HG03097 (cell line): ENCODE results near the gene SLC51B.
"Not testable (repeated sequence)": the region's sequence is repeated elsewhere in the genome, so short reads cannot be mapped to it uniquely, and the experiment has no call there.

Experiments
- ATAC-seq: cut with Tn5 transposase; IDR thresholded peaks from one replicate; pipeline ENCODE4 v1.9.1; 2021; ENCODE audit not compliant: unreplicated experiment, low FRiP score

Gene SLC51B

GRCh38 chr15:65044724-65045481 is at the start of gene SLC51B:
Gene SLC51B, plus strand, starts transcription at chr15:65045387. Its CDS starts 4,618 bp downstream, at chr15:65050005.
- ATAC-seq, result no peak

DNA sequence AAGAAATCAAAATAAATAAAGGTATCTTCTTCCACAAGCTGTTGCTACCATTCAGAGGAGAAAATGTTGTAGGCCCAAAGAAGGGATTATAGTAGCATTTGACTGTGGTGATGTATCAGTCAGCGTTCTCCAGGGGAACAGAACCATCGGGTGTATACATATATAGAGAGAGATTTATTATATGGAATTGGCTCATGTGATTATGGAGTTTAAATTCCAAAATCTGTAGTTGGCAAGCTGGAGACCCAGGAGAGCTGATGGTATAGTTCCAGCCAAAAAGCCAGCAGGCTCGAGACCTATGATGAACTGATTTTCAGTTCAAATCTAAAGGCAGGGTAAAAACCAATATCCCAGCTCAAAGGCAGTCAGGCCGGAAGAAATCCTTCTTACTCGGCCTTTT is 48.1 kb upstream of the SLC51B start:
- ATAC-seq, result no peak

- ATAC-seq, result no peak
Observed at GRCh38 chr15:64997745-64998375, 47.3 kb upstream of the SLC51B start.

- ATAC-seq, result no peak
Observed at GRCh38 chr15:65004993-65005392, 40.2 kb upstream of the SLC51B start.

DNA sequence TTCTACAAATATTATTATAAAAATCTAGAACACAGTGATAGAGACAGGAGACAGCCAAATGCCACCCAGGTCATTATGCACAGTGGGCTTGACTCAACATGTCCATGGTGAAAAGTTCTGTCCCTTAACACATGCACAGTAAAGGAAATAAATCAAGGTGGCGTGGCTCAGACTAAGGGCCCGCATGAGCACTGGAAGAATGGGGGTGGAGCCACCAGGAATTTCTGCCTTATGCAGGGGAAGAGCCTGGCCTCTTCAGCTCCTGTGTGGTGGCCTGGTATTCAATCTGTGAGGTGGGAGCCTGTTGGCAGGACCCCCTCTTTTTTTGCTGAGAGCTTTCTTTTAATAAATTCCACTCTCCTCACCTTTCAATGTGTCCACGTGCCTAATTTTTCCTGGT is 38.3 kb upstream of the SLC51B start:
- ATAC-seq, result no peak

DNA sequence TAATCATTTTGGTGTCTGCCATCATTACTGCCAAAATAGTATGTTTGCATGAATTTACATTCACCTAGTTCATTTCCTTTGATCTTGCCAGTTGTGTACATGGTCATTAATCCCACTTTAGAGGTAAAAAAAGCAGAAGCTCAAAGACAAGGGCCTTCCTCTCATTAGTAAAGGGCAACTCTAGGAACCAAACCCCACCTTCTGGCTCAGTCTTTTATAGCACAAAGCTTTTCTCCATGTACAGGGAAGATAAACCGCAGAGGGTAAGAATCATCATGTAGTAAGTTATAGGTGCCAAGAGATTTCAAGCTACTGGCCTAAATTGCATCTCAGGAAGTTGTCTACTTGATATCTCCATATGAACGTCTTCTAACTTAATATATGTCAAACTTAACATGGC is 36.2 kb upstream of the SLC51B start:
- no peak for ATAC-seq

GRCh38 chr15:65011198-65011597 is 34.0 kb upstream of the SLC51B start:
- not testable (repeated sequence) for ATAC-seq

DNA sequence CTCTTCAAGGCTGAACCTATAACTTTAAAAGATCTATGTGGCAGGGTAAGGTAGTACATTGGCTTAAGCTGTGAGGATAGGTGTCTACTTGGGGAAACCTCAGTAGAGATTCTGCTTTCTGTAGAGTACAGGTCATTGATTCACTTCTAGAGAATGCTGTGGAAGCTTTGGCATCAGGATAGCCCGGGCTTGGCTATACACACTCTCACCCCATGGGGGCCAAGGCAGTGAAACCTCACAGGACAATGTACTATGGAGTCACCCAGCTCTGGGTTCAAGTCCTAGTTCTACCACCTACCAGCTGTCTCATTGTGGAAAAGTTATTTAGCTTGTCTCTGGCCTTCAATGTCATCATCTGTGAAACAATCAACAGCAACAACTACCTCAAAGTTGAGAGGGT is 24.8 kb upstream of the SLC51B start:
- ATAC-seq, result no peak

GRCh38 chr15:65021488-65021887 is 23.7 kb upstream of the SLC51B start:
- ATAC-seq, result no peak

DNA sequence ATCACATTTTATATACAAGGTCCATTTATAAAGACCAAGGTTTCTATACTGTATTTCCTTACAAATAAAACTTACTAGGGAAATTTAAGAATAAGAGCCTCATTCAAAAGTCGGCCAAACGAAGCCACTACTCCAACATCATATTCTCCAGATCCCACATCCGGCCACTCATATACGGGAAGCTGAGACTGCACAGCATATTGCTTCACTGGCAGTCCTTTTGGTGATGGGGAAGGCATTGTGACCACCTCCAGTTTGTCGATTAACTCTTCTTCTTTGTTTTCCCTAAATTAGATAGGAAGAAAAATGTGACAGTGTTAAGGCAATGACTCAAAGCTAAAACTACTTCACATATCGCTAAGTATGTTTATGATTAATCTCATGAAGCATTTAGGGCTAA is 18.4 kb upstream of the SLC51B start:
- no peak for ATAC-seq

GRCh38 chr15:65027593-65027992 is 17.6 kb upstream of the SLC51B start:
- ATAC-seq, result no peak

- no peak for ATAC-seq
Observed at GRCh38 chr15:65028338-65028737, 16.8 kb upstream of the SLC51B start.

DNA sequence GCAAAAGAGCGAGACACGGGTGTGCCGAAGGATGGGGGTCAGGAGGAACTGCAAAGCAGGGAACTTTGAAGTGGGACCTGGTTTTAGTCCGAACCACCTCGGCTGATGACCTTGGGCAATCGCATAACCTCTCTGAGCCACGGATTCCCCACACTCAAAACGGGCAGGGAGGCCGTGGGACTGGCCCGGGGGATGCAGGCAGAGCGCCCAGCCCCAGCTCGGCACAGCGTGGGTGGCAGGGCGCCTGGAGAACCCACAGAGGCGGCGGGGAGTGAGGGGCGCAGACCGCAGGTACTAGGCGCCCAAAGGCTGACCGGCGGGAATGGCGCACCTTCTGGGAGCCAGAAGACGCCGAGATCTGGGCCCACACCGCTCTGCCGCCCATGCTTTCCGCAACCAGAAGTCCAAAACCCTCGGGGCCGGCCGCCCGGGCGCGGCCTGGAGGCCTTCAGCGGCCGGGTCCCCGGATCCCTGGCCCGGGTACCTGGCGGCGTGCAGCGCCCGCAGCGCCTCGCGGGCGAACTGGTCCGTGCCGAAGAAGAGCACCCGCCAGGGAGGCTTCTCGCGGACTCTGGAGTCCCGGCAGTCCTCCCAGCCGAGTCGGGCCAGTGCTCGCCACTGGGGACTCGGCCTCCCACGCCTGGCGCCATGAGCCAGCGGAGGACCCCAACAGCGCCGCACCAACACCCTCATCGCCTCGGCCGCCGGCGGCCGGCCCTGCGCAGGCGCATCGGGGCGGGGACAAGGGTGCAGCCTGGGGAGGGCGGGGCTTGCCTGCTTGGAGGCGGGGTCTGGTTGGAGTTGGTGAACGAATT is 16.1 kb upstream of the SLC51B start, which contains the start of gene MTFMT:
MTFMT (minus strand) TSS at position 719 of the 815 bp plus-strand sequence; CDS start at position 693, 26 bp downstream.
- no peak for ATAC-seq

DNA sequence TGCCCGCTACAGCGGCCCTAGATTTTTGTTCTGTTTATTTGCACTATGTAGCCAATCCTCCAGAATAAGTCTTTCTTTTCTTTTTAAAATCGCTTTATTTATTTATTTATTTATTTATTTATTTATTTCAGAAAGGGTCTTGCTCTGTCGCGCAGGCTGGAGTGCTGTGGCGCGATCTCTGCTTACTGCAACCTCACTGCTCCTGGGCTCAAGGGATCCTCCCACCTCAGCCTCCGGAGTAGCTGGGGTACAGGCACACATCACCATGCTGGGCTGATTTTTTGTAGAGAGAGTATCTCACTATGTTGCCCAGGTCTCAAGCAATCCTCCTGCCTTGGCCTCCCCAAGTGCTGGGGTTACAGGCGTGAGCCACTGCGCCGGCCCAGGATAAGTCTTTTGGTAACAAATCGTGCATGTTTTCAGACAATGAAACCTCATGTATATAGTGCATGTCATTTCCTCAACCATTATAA is 15.4 kb upstream of the SLC51B start:
- no peak for ATAC-seq

- ATAC-seq, result no peak
Observed at GRCh38 chr15:65032801-65033537, 12.2 kb upstream of the SLC51B start.

DNA sequence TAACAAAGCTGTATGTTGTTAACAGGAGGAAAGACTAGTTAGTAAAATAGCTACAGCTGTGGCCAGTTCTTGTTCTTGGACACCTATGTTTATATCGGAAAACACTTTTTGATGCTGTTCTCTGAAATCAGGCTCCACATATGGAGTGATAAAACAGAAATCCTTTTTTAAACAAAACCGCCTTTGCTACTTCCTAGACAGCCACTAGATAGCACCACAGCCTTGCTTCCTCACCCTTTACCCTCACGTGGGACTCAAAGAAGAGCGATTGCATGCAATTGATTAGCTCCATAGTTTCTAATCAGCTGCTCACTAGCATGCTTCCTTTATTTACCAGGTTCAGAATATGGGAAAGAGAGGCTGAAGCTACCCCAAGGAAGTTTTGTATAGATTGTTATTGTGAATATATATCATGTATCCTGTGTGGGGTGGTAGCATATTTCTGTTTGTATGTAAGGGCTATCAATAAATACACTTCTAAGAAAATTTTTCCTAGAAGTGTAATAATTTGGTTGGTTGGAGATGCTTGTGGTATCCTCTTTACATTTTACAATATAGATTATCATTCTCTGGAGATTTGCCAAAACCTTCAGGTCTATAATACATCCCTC is 11.4 kb upstream of the SLC51B start:
- ATAC-seq, result no peak

DNA sequence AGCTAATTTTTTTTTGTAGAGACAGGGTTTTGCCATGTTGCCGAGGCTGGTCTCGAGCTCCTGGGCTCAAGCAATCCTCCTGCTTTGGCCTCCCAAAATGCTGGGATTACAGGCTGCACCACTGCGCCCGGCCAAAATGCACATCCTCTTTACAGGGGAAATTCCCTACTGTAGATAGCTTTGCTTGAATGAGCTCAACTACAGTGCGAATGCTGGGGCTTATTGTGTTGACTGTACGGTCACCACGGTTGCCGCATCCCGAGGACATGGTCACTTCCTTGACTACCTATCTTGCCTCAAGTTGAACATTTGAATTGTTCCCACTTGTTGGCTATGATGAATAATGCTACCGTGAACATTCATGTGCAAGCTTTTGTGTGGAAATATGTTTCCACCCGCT is 10.5 kb upstream of the SLC51B start:
- no peak for ATAC-seq

GRCh38 chr15:65037309-65037708 is 7.9 kb upstream of the SLC51B start:
- no peak for ATAC-seq

- ATAC-seq, result no peak
Observed at GRCh38 chr15:65038428-65038827, 6.8 kb upstream of the SLC51B start.

DNA sequence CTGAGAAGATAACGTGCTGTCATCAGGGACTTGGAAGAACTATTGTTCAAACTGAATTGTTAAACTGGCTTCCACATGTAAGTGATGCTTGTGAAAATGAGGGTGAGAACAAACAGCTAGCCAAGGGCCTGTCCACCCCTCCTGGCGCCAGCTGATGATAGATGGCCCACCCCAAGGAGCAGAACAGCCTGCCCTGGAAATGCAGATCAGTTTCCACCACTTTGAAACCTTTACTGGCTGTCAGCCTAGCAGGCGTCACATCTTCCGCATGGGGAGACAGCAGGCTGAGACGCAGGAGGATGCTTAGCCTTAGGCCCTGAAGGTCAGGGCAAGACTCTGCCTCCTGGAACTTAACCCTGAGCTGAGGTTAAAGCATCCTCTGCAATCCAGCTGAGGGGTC is 6.4 kb upstream of the SLC51B start:
- no peak for ATAC-seq
